GM21423 (cell line): ENCODE results near the gene TIAM1.

ENCODE experiments used
- ATAC-seq: cut with Tn5 transposase; IDR thresholded peaks from one replicate; pipeline ENCODE4 v1.9.1; 2021; ENCODE audit warnings: mild to moderate bottlenecking, moderate library complexity; ENCODE audit not compliant: unreplicated experiment

TIAM1 gene

GRCh38 chr21:31343680-31344480 is at the start of gene TIAM1:
TSS of gene TIAM1 (minus strand) at chr21:31344261. CDS start at chr21:31266972, 77,289 bp downstream.
- ATAC-seq: no peak

GRCh38 chr21:31387560-31388186 is 43.6 kb upstream of the TIAM1 start:
- no peak for ATAC-seq

- ATAC-seq: no peak
These were observed 41.9 kb upstream of the TIAM1 start for GRCh38 chr21:31386006-31386405.

GRCh38 chr21:31383770-31384169 is 39.7 kb upstream of the TIAM1 start:
- ATAC-seq: no peak

- no peak for ATAC-seq
These were observed 38.0 kb upstream of the TIAM1 start for GRCh38 chr21:31382060-31382459.

GRCh38 chr21:31376301-31376700 is 32.2 kb upstream of the TIAM1 start:
- ATAC-seq: no peak

GRCh38 chr21:31374395-31374794 is 30.3 kb upstream of the TIAM1 start:
- no peak for ATAC-seq

GRCh38 chr21:31372471-31372765 is 28.4 kb upstream of the TIAM1 start:
- no peak for ATAC-seq

- ATAC-seq: no peak
These were observed 27.8 kb upstream of the TIAM1 start for GRCh38 chr21:31371715-31372470.

- ATAC-seq: no peak
These were observed 27.0 kb upstream of the TIAM1 start for GRCh38 chr21:31370893-31371544.

- no peak for ATAC-seq
These were observed 26.3 kb upstream of the TIAM1 start for GRCh38 chr21:31370281-31370892.

GRCh38 chr21:31368361-31368760 is 24.3 kb upstream of the TIAM1 start:
- ATAC-seq: no peak

GRCh38 chr21:31367801-31368200 is 23.7 kb upstream of the TIAM1 start:
- ATAC-seq: no peak

GRCh38 chr21:31366825-31367224 is 22.8 kb upstream of the TIAM1 start:
- no peak for ATAC-seq

GRCh38 chr21:31364253-31364945 is 20.3 kb upstream of the TIAM1 start:
- ATAC-seq: no peak

GRCh38 chr21:31363720-31364119 is 19.7 kb upstream of the TIAM1 start:
- no peak for ATAC-seq

GRCh38 chr21:31360717-31361116 is 16.7 kb upstream of the TIAM1 start:
- ATAC-seq: no peak

GRCh38 chr21:31358158-31358557 is 14.1 kb upstream of the TIAM1 start:
- ATAC-seq: no peak

- ATAC-seq: no peak
These were observed 12.4 kb upstream of the TIAM1 start for GRCh38 chr21:31356440-31356839.
